Lower lobe of right lung (tissue), 2 donors: ENCODE results near the gene QSOX1. TPM values are rescaled to one million over a fixed set of nuclear protein-coding genes. Genes with fewer than 3 reads are reported as not detected.

Experiments used
- ATAC-seq, 2 donors: fragments of 200-7000 bp; cut with Tn5 transposase; one replicate each; pipeline ENCODE4 v1.9.1; 2020 to 2022; ENCODE audit warnings: mild to moderate bottlenecking in 2 of 2, moderate library complexity in 2 of 2
- DNase-seq: peaks from one replicate; pipeline ENCODE4 v3.0.0-alpha.2; 2020
- H3K27ac ChIP-seq: fragments of 200-600 bp; one replicate; pipeline ENCODE4 v1.8.0; 2022
- H3K27me3 ChIP-seq: fragments of 200-600 bp; one replicate; pipeline ENCODE4 v1.8.0; 2022; ENCODE audit warnings: low read depth
- H3K36me3 ChIP-seq: fragments of 200-600 bp; one replicate; pipeline ENCODE4 v1.8.0; 2022; ENCODE audit warnings: mild to moderate bottlenecking
- H3K4me1 ChIP-seq: fragments of 200-600 bp; one replicate; pipeline ENCODE4 v1.8.0; 2022
- H3K4me3 ChIP-seq: fragments of 200-600 bp; one replicate; pipeline ENCODE4 v1.8.0; 2022; ENCODE audit warnings: mild to moderate bottlenecking
- H3K9me3 ChIP-seq: fragments of 200-600 bp; one replicate; pipeline ENCODE4 v1.8.0; 2022
- intact Hi-C: fragments of 100-400 bp; cut with DNase I; formaldehyde crosslinking; loops from one replicate; pipeline ENCODE4 v1.11.0; 2022
- total RNA-seq: library from RNA; stranded (reverse); fragmentation: NEBNext Ultra II Directional; extraction: Animal tissue kit (Norgen Biotek cat#: 25700); gene quantifications from one replicate; pipeline ENCODE4 v1.2.1, GENCODE V29; 2021
- TF ChIP-seq, protein P1 (sequence below): fragments of 200-600 bp; IDR thresholded peaks from one replicate; pipeline ENCODE4 v1.8.0; 2022; ENCODE audit warnings: antibody characterized with exemption, mild to moderate bottlenecking
- donor health status: DM: no; HTN: yes; CAD: no; lungs with severe emphysema.

Gene QSOX1
- total RNA-seq, 1 donor from 2014 or later: 241 TPM

DNA sequence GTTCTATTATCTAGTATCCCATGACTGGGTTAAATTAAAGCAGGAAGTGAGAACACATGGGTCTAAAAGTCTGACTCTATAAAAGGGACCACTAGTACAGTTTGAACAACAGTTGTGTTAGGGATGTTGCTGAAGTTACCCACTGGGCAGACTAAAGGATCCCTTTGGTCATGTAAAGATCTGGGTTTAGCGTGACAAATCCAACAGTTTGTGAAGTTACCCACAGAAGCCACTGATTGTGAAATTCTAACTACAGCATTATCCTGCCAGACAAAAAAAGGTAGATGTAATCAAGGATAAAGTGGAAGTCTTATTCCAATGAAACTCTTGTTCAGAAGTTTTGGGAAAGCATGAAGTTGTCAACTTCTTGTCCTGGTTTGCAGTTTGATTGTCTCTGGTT, 5.7 kb downstream of the QSOX1 start:
- TF ChIP-seq, protein P1, sequence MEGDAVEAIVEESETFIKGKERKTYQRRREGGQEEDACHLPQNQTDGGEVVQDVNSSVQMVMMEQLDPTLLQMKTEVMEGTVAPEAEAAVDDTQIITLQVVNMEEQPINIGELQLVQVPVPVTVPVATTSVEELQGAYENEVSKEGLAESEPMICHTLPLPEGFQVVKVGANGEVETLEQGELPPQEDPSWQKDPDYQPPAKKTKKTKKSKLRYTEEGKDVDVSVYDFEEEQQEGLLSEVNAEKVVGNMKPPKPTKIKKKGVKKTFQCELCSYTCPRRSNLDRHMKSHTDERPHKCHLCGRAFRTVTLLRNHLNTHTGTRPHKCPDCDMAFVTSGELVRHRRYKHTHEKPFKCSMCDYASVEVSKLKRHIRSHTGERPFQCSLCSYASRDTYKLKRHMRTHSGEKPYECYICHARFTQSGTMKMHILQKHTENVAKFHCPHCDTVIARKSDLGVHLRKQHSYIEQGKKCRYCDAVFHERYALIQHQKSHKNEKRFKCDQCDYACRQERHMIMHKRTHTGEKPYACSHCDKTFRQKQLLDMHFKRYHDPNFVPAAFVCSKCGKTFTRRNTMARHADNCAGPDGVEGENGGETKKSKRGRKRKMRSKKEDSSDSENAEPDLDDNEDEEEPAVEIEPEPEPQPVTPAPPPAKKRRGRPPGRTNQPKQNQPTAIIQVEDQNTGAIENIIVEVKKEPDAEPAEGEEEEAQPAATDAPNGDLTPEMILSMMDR: no peak
- DNase-seq: no peak
- H3K4me1 ChIP-seq: peaks cover 83% of the 10 kb centered on the region
- no peaks in the 10 kb centered on the region for H3K27me3 ChIP-seq
- H3K27ac ChIP-seq: no peak overlapping the region
- no peaks in the 10 kb centered on the region for H3K9me3 ChIP-seq
- no peak for ATAC-seq
- no peak overlapping the region for H3K4me3 ChIP-seq
- intact Hi-C loops: no loop called here
- no peaks in the 10 kb centered on the region for H3K36me3 ChIP-seq

GRCh38 chr1:180163041-180163440, 8.4 kb downstream of the QSOX1 start:
- TF ChIP-seq, protein P1: no peak
- H3K27ac ChIP-seq: no peak overlapping the region
- no peaks in the 10 kb centered on the region for H3K27me3 ChIP-seq
- H3K4me3 ChIP-seq: no peak overlapping the region
- no peak for DNase-seq
- H3K9me3 ChIP-seq: no peaks in the 10 kb centered on the region
- no peak for ATAC-seq
- H3K4me1 ChIP-seq: peaks cover 86% of the 10 kb centered on the region
- H3K36me3 ChIP-seq: peaks cover 14% of the 10 kb centered on the region
- intact Hi-C loops: no loop called here

DNA sequence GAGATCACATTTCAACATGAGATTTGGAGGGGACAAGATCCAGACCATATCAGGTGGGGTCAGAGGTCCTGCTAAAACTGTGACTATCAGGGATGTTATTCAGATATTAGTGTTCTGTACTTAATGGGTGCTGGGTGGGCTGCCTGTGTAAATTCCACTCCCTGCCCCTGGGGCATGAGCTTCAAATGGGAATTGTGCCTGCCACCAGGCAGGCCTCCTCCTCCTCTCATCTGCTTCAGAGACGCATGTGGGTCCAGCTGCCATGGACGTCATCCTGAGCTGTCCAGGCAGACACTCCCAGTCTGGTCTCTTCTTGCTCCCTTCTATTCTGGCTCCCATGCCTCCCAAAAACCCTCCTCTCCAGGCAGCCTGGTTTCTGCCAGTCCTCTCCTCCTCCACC, 10.4 kb downstream of the QSOX1 start:
- TF ChIP-seq, protein P1: no peak
- no peaks in the 10 kb centered on the region for H3K27me3 ChIP-seq
- peaks cover 28% of the 10 kb centered on the region for H3K36me3 ChIP-seq
- intact Hi-C loops: no loop called here
- no peak for DNase-seq
- H3K4me1 ChIP-seq: peaks cover 87% of the 10 kb centered on the region
- H3K4me3 ChIP-seq: no peak overlapping the region
- ATAC-seq: no peak
- H3K9me3 ChIP-seq: no peaks in the 10 kb centered on the region
- H3K27ac ChIP-seq: peak overlapping the region; percentile 10

DNA sequence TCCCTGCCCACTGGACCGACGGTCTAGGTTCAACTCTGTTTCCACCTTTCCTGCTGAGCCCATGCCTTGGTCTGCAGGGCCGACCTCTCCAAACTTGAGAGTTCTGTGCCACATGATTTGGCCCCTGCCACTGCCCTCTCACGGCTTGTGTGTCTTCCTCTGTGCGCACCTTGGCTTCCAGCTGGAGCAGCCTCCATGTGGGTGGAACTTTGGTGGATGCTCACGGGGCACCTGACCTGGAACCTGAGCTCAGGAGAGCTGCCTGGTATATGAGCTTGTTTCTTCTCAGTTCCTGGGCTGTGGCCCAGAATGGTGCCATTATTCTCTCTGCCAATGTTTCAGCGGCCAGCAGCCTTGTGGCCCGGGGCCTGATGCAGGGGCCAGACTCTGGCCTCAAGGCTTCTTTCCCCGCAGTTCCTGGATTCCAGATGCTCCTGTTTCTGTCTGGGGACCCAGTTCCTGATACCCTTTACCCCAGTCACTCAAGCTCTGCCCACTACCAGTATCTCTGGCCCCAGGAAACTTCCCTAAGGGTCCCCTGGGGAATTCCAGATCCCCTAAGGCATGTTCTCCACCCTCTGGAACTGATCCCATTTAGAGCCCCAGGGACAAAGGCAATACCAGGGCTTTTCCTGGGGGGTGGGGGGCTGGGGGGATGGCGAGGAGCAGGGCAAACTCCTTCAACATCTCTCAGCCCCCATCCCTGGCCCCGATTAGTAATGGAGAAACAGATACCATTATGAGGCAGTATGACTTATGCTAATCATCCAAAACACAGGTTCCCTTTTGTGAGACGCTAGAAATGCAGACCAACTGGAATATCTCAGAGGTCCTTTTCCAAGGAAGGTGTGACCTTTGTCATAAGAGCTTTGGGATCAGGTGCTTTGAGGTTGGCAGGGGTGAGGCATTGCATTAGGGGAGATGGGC, 11.1 kb downstream of the QSOX1 start:
- Histone ChIP-seq H3K36me3 (peaks cover 28% of the 10 kb centered on the region), H3K4me1 (peaks cover 85% of the 10 kb centered on the region), H3K27me3 (no peaks in the 10 kb centered on the region), H3K4me3 (no peak overlapping the region), H3K9me3 (no peaks in the 10 kb centered on the region), H3K27ac (no peak overlapping the region)
- intact Hi-C loops: no loop called here
- ATAC-seq (no peak), DNase-seq (no peak)
- TF ChIP-seq, protein P1: no peak

DNA sequence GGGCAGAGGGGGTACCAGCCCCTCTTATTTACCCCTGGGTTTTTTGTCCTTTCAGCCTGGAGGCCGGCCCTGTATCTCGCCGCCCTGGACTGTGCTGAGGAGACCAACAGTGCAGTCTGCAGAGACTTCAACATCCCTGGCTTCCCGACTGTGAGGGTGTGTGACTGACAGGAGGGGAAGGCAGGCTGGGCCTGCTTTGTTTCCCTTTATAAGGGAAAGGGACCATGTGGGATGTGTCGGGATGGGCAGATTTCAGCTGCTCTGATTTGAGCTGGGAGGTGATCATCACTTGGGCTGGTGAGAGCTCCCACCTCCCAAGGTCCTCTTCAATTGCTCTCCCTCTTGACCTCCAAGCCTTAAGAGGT, 11.7 kb downstream of the QSOX1 start:
- Histone ChIP-seq H3K36me3 (peaks cover 28% of the 10 kb centered on the region), H3K4me3 (no peak overlapping the region), H3K4me1 (peaks cover 79% of the 10 kb centered on the region), H3K9me3 (no peaks in the 10 kb centered on the region), H3K27me3 (no peaks in the 10 kb centered on the region), H3K27ac (peak overlapping the region; percentile 67)
- intact Hi-C loops: no loop called here
- no peak for ATAC-seq
- DNase-seq: no peak
- TF ChIP-seq, protein P1: no peak
